ENCODE data around the gene ADAM12.

DNA sequence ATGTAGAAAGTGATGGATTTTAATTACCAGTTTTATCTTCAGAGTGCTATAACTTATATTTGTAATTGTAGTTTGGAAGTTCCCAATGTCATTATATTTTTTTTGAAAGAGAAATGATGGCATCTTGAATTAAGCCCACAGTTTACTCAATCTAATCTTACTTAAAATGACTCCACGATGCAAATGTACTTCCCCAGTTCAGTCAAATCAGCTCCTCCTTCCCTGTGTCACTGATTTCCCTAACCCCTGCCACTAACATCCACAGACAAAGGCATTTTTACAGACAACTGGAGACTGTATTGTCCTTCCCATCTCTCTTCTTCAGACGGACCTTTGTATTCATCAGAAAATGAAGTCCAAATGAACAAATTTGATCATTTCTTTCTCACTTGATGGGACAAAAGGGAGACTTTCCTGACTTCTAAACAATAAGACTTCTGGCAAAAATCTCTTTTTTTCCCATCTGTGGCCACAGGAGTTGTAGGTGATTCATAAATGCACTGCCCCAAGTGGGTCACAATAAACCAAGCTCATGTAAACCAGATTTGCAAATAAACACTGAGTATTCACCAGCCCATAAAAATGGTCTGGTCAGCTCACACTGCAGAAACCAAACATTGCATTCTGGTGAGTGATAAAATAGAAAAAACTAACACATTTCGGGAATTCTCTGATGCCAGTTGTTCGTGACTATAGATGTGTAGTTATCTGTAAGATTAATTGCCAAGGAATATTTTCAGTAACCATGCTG lies 329.0 kb downstream of the ADAM12 start:
- TF ChIP-seq CSRNP3 (CRISPR knock-in tag; IDR thresholded peaks at IDR 0.05) (no peak), GLIS3 (CRISPR knock-in tag; IDR thresholded peaks at IDR 0.05) (no peak), CREB5 (CRISPR knock-in tag; IDR thresholded peaks at IDR 0.05; ENCODE audit: low read depth) (no peak), OSR1 (CRISPR knock-in tag; IDR thresholded peaks at IDR 0.05) (no peak)
